Rectal smooth muscle tissue (tissue), 1 donor: ENCODE results near the gene CPEB3.
"Not testable (repeated sequence)": the region's sequence is repeated elsewhere in the genome, so short reads cannot be mapped to it uniquely, and the experiment has no call there.

ENCODE experiments used
- H3K27ac ChIP-seq: one replicate; pipeline ENCODE4 v1.7.0; 2013; ENCODE audit warnings: low read depth, low read length, inconsistent platforms
- H3K27me3 ChIP-seq: one replicate; pipeline ENCODE4 v1.7.0; 2013; ENCODE audit warnings: low read length; ENCODE audit not compliant: control insufficient read depth, insufficient read depth
- H3K36me3 ChIP-seq: one replicate; pipeline ENCODE4 v1.7.0; 2013; ENCODE audit warnings: low read length; ENCODE audit not compliant: control insufficient read depth, insufficient read depth
- H3K4me1 ChIP-seq: one replicate; pipeline ENCODE4 v1.7.0; 2013; ENCODE audit warnings: low read length; ENCODE audit not compliant: control insufficient read depth, insufficient read depth
- H3K4me3 ChIP-seq: one replicate; pipeline ENCODE4 v1.7.0; 2013; ENCODE audit warnings: low read length
- H3K9ac ChIP-seq: one replicate; pipeline ENCODE4 v1.7.0; 2013; ENCODE audit warnings: low read length

The CPEB3 gene

DNA sequence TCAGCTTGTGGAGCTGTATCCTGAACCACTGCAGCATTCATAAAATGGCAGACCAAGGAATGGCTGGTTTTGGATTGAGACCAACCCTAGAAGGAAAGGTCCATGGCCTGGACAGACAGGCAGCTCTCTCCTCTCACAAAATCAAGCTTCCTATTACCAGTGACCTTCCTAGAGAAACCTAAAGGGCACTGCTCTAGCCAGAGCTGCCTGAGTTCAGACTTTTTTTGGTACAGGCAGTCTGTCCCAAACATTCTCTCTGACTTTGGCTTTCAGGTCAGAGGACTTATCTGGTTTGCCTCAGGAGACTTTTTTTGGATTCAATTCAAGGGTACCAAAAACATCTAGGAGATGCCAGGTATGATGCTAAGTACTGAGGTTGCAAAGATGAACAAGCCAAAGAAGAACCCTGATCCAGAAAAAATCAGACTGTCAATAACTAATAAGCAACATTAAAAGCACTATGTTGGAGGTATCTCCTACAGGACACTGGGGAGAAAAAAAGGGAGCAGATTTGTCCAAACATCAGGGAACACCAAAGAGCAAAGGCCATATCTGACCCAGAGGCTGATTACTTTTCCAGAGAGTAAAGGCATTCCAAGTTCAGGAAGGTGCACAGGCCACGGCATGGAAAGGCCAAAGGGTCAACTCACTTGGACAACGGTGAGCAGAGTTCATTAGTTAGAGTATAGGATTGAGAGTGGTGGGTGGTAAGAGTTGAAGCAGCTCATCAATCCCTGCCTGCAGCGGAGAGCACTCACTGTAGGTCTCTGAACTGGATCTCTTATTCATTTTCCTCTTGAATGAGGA is 169.0 kb downstream of the CPEB3 start:
- H3K4me1 ChIP-seq, result peaks cover 26% of the 10 kb centered on the region
- H3K27ac ChIP-seq, result peak overlapping the region; percentile 35
- no peak overlapping the region for H3K4me3 ChIP-seq
- no peaks in the 10 kb centered on the region for H3K27me3 ChIP-seq
- no peaks in the 10 kb centered on the region for H3K36me3 ChIP-seq
- no peak overlapping the region for H3K9ac ChIP-seq

DNA sequence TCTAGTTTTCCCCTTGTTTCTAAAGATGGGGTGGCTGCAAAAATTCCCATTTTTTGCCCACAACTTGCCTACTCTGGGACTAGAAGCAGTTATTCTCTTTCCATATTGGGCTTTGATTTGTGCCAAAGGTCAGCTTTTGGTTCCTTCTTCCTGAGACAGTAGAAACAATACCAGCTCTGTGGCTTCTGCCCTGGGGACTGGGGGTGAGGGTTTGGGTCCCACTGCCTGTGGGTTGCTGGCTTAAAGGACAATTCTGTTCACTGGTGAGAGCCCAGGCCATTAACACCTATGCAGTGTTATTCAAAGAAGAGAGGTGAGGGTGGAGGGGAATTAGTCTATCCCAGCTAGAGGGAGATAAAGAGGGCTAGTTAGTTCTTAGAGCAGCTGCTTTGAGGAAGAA is 171.5 kb downstream of the CPEB3 start:
- Histone ChIP-seq H3K27ac (no peak overlapping the region), H3K4me1 (peaks cover 16% of the 10 kb centered on the region), H3K27me3 (no peaks in the 10 kb centered on the region), H3K9ac (no peak overlapping the region), H3K36me3 (no peaks in the 10 kb centered on the region), H3K4me3 (no peak overlapping the region)

DNA sequence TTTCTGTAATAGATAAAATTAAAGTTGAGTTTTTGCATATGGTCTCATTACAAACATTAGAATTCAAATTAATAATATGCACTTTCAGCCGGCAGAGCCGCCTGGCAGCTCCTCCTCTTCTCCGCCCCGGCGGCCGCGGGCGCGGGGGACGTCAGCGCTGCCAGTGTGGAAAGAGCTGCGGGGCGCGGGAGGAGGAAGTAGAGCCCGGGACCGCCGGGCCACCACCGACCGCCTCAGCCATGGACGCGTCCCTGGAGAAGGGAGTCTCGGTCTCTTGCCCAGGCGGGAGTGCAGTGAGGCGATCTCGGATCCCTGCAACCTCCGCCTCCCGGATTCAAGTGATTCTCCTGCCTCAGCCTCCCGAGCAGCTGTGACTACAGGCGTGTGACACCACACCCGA is 176.0 kb downstream of the CPEB3 start:
- H3K36me3 ChIP-seq, H3K4me1 ChIP-seq, H3K4me3 ChIP-seq, H3K27ac ChIP-seq, H3K9ac ChIP-seq, H3K27me3 ChIP-seq: not testable (repeated sequence)

DNA sequence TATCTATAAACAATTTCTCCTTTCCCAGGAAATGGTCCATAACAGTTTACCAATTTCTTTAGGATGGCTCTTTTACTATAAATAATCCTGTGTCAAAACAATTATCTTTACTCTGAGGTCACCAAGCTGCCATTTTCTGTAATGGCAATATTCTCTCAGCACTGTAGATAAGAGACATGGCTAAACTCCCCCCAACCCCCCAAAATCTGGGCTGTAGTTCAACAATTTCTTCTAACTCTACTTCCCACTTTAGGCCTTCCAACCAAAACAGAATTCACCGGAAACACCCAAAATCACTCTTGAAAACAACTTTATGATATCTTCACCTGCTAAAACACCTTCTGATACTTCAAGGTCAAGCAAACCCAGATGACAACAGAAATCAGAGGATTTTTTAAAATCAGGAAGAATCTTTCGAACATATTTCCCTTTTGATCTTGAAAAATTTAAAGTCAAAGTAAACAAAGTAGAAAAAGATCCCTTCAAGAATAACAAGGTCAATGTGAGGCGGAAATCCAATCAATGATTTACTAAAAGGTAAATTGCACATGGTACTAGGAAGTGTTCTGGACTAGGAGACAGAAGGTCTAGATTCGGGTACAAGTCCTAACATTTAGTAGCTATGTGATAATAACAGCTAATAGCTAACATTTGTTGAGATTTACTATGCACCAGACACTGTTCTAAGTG is 176.8 kb downstream of the CPEB3 start:
- no peaks in the 10 kb centered on the region for H3K36me3 ChIP-seq
- H3K4me3 ChIP-seq, result no peak overlapping the region
- H3K27ac ChIP-seq, result no peak overlapping the region
- no peaks in the 10 kb centered on the region for H3K4me1 ChIP-seq
- H3K9ac ChIP-seq, result no peak overlapping the region
- H3K27me3 ChIP-seq, result no peaks in the 10 kb centered on the region

DNA sequence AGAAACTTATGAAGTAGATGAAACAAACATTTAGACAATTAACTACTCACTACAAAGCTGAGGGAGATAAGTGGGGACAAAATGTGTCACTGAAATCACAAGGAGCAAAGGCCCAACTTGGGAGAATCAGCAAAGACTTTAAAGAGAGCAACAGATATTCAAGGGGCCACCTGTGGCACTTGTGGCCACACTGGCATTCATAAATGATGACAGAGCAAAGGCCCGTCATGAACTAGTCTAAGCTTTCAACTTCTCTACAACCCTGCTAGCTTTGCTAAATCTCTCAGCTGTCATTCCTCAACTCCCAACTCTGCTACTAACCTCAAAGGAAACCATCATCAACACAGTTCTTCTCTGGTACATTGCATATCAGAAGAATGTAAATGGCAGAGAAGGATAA is 178.4 kb downstream of the CPEB3 start:
- Histone ChIP-seq H3K4me1 (no peaks in the 10 kb centered on the region), H3K9ac (no peak overlapping the region), H3K4me3 (no peak overlapping the region), H3K36me3 (no peaks in the 10 kb centered on the region), H3K27ac (no peak overlapping the region), H3K27me3 (no peaks in the 10 kb centered on the region)

DNA sequence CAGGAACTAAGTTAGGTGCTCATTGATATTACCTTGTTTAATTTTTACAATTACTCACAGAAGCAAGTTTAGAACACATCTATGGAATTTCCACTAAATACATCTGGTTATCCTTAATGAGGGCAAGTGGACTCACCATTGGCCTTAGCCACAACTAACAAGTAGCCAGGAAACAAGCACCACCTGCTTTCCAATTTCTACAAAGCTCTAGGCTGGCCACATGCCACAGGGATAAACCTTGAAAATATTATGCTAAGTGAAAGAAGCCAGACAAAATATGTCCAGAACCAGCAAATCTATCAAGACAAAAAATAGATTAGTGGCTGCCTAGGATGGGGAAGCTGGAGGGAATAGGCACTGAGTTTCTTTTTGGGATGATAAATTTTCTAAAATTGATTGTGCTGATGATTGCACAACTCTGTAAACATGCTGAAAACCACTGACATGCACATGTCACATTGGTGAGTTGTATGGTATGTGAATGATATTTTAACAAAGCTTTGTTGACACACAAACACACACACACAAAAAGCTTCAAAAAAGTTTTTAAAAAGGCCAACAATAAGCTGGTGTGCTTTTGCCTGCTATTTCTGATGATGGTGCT is 179.4 kb downstream of the CPEB3 start:
- Histone ChIP-seq H3K36me3 (no peaks in the 10 kb centered on the region), H3K27ac (no peak overlapping the region), H3K9ac (no peak overlapping the region), H3K4me3 (no peak overlapping the region), H3K27me3 (no peaks in the 10 kb centered on the region), H3K4me1 (no peaks in the 10 kb centered on the region)

DNA sequence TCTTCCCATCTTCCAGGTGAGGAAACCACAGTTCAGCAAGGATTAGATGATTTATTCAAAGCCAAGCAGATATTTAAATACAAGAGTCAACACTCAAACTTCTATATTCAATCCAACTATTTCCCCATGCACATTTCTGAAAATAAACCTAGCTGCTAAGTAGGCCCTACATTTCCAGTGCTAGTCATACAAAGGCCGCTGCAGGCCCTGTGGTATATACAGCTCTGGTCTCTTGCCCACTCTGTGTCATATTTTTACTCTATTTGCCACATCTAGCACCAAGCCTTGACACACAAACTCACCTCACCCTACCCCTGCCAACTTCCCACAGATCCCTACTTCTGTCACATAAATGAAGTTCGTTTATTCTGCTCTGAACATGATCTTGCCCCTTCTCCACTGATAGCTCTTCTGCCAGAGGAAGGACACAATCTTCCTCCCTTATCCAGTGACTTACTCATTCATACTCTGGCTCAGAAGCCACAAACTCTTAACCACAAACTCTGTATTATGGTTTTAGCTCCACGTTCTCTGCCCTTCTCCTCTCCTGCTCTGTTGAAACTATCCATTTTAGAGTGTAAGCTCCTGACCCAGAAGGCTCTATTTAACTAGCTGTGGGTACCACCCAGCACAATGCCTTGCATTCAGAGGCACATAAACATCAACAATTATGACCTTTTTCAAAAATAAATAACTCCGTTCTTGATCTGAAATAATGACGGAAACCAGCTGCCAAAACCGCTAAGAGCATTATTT is 180.7 kb downstream of the CPEB3 start:
- no peak overlapping the region for H3K4me3 ChIP-seq

DNA sequence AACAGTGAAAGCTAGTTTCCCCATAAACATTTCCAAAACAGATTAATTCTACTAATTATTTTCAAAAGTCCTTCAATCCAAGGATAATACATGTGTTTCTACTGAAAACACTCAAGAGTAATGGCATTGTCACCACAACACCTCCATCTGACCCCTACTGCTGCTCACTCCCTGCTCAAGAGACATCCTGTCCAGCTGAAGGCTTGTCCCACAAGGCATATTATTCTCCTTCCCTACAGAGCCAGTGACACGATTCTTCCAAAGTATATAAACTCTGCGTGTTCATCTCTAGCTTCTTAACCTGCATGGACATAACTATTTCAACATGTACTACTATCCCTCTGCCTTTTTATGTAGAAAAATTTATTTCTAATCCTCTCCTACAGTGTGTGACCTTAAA is 182.1 kb downstream of the CPEB3 start:
- H3K36me3 ChIP-seq, result no peaks in the 10 kb centered on the region
- H3K4me1 ChIP-seq, result peaks cover under 1% of the 10 kb centered on the region
- H3K27ac ChIP-seq, result no peak overlapping the region
- H3K9ac ChIP-seq, result no peak overlapping the region
- H3K4me3 ChIP-seq, result no peak overlapping the region
- H3K27me3 ChIP-seq, result no peaks in the 10 kb centered on the region

More for the DNA sequence above, 180.7 kb downstream of the CPEB3 start:
- H3K27me3 ChIP-seq, result no peaks in the 10 kb centered on the region
- no peak overlapping the region for H3K9ac ChIP-seq
- H3K36me3 ChIP-seq, result no peaks in the 10 kb centered on the region
- H3K27ac ChIP-seq, result no peak overlapping the region
- H3K4me1 ChIP-seq, result no peaks in the 10 kb centered on the region

DNA sequence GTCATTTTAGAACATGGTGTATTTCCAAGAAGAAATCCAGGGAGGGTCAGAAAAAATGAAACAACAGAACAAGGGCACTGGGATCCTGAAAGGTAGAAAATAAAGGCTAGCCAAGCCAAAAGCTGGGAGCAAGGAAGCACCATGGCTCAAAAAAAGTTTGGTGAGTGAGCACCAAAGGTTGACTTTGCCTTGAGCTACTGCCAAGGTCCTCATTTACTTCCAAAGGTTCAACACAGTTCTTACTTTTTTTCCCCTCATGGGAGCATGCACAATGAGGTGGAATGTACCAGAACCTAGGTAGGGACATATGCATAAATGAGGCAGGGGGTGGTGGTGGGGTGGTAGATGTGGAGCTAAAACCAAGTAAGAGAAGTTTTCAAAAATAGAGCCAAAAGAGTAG is 182.8 kb downstream of the CPEB3 start:
- Histone ChIP-seq H3K9ac (no peak overlapping the region), H3K27me3 (no peaks in the 10 kb centered on the region)

DNA sequence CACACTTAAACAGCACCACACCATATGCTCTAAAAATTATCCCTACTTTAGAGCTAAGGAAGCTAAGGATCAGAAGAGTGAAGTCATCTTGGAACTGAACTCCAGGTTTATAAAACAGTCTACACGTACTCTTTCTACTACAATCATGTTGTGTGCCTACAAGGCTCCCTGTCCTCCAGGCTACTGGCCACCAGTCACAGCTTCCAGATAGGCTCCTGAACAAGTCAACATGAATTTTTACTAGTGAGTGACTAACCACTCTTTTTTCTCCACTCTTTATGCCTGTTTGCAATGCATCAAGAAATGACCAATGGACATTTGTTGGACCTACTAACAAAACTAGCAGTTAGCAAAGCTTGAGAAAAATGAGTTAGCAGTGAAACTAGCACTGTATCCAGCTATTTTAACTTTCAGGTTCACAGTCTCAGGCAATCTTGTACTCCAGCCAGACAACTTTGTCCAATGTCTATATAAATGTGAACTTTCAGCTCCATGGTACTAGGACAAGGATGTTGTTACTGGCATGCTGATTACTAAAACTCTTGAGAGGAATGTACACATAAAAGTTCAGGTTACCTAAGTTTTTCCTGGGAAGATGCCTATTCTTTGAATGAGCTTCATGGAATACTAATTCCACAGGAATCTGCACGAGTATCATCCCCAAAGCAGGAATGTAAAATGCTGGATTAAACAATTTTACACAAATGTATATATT is 187.3 kb downstream of the CPEB3 start:
- no peak overlapping the region for H3K27ac ChIP-seq
- H3K4me3 ChIP-seq, result no peak overlapping the region
- H3K27me3 ChIP-seq, result no peaks in the 10 kb centered on the region
- no peaks in the 10 kb centered on the region for H3K36me3 ChIP-seq
- no peak overlapping the region for H3K9ac ChIP-seq
- H3K4me1 ChIP-seq, result peaks cover 9% of the 10 kb centered on the region

More for the DNA sequence above, 182.8 kb downstream of the CPEB3 start:
- Histone ChIP-seq H3K4me1 (peaks cover 3% of the 10 kb centered on the region), H3K4me3 (no peak overlapping the region), H3K36me3 (no peaks in the 10 kb centered on the region), H3K27ac (no peak overlapping the region)

DNA sequence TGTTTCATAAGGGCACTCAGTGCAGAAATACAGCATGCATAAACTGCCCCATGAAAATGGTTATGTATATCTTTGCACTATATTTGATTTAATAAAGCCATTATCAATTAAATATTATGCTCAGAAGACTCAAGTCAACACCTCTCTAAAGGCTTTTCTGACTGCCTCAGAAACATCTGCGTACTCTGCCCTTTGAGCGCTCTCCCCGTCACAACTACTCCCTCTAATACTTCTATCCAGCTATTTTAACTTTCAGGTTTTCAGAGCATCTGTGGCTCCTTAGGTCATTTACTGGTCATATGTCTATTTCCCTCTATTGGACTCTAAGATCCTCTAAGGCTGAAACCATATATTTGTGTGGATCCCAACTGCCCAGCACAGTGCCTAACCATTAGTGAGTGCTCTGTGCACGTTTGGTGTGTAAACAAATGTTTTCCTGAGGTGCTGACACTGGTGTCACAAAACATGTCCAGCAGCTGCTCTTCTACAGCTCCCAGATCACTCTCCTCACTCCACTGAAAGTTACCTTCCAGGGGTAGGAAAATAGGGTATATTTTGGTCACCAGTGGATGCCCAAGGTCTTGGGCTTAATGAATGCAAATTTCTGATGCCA is 188.2 kb downstream of the CPEB3 start:
- Histone ChIP-seq H3K27ac (no peak overlapping the region), H3K9ac (no peak overlapping the region), H3K4me3 (no peak overlapping the region), H3K36me3 (no peaks in the 10 kb centered on the region), H3K27me3 (no peaks in the 10 kb centered on the region), H3K4me1 (peaks cover 9% of the 10 kb centered on the region)
